ENCODE results near the gene NMNAT3.

Gene NMNAT3

DNA sequence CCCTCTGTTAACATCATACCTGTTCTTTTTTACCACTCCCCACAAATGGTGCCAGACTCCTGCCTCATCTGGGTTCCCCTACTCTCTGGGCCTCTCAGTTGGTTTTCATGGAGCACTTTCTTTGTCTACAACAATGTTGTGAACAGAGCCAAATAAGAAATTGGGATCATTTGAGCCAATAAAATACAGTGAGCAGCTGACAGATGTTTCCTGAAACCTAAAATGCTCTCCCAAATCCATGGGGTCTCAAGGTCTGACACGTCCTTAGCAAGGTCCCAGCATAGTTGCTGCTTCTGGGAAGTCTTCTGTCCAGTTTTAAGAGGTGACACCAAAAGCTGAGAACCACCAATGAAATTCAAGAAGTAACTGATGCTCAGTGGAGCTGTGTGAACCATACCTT lies 1.7 kb downstream of the NMNAT3 start:
- in situ Hi-C loops (cut with HindIII; ENCODE audit: low sequenced_read_pairs) = no loop called here

DNA sequence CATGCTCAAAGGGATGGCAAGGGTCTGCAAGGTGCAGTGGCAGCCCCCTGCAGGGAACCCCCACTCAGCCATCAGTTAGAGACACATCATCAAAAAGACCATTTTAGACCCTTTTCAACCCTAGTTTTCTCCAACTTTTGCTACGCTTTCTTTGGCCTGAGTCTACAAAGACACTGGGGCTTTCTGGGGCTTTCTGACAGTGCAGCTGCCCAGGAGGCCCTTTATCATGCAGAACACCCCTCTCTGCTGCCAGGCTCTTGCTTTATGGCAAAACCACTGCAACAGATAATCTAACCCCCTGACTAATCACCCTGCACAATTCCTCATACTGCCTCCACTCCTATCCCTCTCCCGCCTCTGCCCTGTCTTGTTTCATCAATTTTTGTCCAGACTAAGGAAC lies 2.4 kb downstream of the NMNAT3 start:
- in situ Hi-C loops (cut with HindIII; ENCODE audit: low sequenced_read_pairs) = no loop called here

DNA sequence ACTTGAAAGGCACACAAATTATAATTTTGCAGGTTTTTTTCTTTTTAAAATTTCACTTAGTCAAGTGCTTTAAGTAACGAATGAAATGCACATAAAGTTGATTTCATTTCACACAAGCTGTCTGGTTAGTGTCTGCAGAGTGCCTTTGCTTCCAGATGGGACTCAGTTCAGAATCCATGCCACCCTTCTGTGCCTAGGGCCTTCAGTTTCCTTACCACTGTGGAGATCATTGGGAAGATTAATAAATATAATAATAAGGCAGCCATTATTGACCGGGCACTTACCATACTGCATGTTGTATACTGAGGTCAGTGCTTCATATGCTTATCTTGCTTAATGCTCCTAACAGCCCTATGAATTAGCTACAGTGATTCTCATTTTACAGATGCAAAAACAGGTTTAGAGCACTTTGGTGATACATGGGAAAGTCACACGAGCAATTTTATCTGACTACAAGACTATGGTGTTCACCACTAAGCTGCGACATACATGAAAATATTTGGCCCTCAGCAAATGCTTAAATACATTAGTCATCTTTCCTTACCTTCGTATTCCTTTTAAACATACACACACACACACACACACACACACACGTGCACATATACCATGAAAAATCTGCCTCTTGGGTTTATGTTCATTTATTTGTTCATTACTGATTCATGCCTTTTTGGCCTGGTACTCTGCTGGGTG lies 3.1 kb downstream of the NMNAT3 start:
- in situ Hi-C loops (cut with HindIII; ENCODE audit: low sequenced_read_pairs) = no loop called here

DNA sequence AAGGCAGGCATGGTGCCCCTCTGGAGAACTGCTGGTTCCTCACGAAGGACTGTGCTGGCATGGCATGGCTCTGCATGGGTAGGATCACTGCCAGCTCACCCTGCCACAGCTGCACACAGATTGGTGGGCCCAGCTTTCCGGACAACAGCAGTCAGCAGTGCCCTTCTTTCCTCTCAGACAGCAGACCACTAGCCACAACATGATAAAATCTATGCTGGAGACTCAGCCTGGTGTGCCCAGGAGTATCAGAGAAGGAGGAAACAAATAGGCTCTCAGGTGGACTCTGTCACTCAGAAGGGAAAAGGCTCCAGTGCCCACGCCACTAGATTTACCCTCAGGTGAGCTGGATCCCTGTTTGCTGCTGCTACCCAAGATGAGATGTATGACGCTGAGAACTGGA lies 4.9 kb downstream of the NMNAT3 start:
- in situ Hi-C loops (cut with HindIII; ENCODE audit: low sequenced_read_pairs) = no loop called here

DNA sequence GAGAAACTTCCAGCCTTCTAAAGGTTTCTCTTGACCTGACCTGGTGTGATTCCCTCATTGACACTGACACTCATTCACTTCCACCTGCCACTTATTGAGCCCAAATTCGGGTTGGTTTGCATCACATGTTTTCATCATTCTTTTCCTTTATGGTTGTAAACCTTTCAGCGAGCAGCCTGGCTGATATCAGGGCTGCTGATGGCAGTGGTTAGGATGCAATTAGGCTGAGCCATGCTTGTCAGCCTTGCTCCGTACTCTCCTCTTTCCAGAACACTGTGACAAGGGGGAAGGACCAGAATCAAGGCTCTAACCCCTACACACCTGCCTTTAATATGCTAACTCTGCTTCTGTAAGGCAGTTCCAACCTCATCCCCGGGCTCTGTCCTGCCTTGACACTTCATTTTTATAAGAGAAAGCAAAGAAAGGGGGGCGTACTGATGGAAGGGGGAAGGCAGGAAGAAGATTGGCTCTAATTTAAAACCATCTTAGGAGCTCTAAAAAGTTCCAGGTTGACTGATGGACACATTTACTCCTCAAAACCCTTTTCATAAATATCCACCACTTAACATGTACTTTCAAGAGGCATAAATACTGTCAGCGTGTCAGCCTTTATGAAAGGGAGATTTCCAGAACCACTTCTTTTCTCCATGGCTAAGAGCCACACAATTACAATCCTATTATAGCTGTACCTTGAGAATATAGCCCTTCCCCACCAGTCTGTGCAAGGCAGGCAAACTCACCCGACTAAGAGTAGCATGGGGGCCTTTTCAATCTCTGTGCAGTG lies 5.7 kb downstream of the NMNAT3 start:
- in situ Hi-C loops (cut with HindIII; ENCODE audit: low sequenced_read_pairs) = no loop called here

DNA sequence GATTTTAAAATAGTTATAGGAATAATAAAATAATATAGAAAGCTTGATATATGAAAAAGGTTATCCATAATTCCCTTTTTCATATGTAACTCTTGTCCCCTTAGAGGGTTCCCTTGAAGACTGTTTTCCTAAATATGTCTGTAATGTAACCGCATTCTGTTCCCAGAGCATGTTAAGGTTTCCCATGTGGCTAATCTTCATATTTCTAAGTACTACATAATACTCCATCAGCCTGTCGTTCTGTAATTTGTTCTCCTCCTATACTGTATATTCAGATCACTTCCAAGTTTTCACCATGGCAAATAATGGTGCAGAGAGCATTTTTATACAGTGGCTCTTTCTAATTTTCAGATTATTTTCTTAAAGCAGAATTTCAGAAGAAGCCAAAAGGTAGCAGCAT lies 6.7 kb downstream of the NMNAT3 start:
- in situ Hi-C loops (cut with HindIII; ENCODE audit: low sequenced_read_pairs) = no loop called here

DNA sequence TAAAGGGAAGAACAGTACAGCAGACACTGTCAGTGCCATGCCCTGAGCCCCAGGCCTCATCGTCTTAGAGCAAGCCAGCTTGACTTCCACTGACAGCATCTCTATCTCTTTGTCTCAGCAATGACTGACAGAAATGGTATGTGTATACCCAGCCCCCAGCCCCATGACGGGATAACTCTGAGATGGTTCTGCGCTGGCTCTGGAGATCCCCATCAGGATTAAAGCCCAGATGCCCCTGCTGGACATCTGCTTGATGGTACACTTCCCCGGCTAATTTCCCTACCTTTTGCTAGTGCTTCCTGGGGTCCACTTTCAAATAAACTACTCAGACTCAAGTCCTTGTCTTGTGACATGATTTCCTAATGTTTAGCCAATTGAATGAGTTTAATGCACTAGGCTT lies 7.6 kb downstream of the NMNAT3 start:
- in situ Hi-C loops (cut with HindIII; ENCODE audit: low sequenced_read_pairs) = no loop called here

DNA sequence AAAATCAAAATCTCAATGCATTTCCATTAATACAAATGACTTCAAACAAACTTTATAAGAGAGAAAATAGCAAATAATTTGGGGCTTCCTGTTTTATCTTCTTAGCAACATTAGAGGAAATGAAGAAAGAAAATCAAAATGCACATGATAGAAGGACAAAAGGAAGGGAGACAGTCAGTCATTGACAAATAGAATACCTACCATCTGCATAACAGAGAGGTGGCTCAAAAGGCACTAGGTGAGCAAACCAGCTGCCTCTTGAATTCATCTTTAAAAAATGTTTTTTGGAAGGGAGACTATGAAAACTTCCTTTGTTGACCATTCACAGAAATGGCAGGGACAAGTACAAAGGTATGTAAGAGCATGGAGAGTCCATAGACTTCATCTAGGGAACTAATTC lies 9.4 kb downstream of the NMNAT3 start:
- in situ Hi-C loops (cut with HindIII; ENCODE audit: low sequenced_read_pairs) = no loop called here

DNA sequence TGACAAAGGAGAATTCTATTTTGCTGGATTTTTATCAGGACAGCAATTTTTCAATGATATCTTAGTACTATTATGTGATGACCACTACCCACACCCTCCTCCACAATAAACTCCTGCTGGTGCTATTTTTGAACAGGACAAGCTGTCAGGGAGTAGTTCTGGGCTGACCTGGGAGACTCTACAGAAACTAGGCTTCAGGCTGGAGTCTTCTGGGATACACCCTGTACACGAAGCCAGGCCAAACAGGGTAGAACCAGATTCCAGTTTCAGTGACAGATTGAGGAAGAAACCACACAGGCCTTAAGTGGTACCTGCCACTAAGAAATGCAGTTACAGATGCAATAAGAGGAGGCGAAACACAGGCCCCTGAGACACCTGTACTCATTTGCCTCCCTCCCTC lies 12.8 kb downstream of the NMNAT3 start:
- in situ Hi-C loops (cut with HindIII; ENCODE audit: low sequenced_read_pairs) = no loop called here

DNA sequence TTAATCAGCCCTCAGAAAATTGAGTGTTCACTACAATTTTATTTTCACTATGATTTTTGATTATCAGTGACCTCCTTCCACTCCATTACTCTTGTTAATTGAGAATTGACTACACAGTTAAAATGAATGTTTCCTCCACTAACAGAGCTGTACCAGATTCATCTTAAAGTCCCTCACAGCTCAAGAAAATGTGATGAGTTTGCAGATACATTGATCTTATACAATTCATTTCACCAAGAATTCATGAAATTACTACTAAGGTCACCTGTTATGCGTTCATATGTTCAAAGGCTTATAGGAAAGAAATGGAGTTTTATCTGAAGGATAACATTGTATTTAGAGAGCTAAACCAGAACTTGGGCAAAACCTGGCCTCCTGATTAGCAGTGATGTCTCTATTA lies 17.5 kb downstream of the NMNAT3 start:
- in situ Hi-C loops (cut with HindIII; ENCODE audit: low sequenced_read_pairs) = no loop called here

DNA sequence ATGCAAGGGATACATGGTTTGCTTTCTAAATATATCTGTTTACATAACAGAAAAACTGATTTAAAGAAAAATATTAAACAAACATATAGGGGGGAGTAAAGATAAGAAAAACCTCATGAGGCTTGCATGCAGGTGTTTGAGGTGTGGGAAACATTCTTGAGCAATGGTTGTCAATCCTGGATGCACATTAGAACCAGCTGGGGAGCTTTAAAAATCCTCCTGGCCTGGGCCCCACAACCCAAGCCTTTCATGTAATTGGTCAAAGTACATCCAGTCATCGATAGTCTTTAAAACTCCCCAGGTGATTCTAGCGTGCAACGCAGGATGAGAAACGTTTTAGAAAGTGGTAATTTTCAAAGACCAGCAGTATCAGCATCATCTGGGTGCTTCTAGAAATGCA lies 18.3 kb downstream of the NMNAT3 start:
- in situ Hi-C loops (cut with HindIII; ENCODE audit: low sequenced_read_pairs) = no loop called here

DNA sequence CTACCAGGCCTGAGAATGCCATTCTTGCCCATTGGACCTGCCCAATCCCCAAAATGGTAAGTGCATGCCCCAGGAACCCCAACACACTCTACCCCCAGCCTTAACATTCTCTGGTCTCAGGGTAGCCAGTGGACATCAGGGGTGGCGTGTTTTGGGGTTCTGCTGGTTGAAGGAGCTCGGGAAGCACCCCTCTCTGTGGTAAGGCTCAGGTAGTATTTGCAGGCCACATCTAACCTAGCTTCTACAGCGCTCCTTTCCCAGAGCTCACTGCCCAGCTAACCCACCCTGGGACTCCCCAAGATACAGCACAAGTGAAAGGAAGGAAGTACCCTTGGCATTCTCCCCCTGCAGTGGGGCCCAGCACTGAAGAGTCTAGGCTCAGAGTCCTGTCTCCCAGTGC lies 19.8 kb downstream of the NMNAT3 start:
- in situ Hi-C loops (cut with HindIII; ENCODE audit: low sequenced_read_pairs) = no loop called here

DNA sequence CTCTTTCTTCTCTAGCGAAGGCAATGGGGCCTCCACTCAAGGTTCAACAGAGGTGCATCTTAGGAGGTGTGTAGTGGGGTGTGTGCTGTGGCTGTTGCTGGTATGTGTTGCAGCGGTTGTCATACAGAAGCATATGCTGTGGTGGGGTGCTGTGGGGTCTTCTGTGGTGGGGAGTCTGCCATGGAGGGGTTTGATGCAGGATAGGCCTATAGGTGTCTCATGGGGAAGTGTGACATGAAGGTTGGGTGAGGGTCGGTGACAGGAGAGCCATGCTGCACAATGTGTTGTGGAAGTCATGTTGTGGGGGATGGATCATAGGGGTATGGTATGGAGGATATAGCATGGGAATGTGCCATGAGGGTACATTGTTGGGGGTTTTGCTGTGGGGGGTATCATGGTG lies 20.3 kb downstream of the NMNAT3 start:
- in situ Hi-C loops (cut with HindIII; ENCODE audit: low sequenced_read_pairs) = no loop called here

DNA sequence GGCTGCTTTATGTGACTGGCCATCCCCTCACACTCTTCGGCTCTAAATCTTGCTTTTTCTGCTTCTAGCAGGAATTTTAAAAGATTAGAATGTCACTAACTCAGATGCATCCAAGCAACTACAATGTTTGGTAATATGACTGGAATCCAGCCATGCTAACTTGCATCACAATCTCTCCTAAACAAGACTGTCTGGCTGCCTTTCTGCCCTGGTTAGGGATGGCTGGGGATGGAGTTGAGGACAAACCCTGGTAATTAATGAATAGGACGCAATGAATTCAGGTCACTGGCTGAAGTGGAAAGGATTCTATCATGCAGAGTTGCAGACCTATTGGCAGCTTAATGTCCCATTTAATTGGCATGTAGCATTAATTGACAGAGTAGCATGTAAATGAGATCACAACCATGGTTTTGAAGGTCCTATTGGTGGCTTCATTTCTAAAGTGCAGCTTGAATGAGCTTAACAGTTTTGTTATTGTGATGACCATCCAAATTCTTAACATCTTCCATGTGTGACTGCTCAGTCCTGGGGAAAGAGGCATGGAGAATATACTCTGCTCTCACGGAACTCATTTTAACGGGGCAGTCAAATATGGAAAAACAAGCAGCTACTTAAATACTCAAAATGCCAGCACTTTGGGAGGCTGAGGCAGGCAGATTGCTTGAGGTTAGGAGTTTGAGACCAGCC lies 21.7 kb downstream of the NMNAT3 start:
- in situ Hi-C loops (cut with HindIII; ENCODE audit: low sequenced_read_pairs) = no loop called here

DNA sequence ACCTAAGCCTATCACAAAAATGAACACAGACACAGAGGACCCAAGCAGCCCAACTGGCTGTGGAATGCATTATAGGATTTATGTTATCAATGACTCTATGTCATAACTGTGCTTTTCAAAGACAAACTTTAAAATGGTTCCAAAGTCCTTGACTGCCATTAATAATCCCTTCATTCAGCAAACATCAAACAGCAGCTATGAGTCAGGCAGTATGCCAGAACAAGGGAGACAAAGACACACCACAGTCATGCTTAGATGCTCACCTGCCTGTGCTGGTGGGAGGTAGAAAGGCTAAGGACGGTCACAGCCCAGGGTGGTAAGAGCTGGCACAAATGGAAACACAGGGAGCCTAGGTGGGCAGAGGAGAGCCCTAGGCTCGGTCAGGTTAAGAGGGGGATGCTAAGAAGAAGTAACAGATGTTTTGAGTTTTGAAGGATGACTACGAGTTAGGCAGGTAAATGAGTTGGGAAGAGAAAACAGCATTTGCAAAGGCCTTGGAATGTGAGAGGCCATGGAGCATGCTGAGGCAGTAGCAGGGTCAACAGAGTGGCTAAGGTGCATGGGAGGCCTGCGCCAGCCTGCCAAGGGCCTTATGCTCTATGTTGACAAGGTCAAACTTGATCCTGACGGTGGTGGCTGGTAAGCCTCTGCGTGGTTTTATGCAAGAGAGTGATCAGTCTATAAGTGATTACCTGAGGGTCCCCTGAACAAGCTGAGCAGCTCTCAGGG lies 23.0 kb downstream of the NMNAT3 start:
- in situ Hi-C loops (cut with HindIII; ENCODE audit: low sequenced_read_pairs) = no loop called here

DNA sequence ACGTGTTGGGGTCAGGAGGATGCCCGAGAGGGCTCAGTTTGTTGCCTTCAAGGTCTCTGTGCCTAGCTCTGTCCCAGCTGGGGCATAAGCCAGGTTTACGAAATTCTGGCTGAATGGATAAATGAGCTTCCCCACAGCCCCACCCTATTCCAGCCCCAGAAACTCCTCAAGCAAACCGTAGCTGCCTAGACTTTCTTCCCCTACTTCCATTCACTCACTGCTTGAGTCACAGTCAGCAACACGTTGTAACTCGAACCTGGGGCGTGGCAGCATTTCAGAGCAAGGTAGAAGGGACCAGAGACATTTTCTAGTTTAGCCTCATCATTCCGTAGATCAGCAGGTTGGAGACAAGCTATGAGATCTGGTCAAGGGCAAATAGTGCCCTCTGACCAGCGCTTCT lies 24.2 kb downstream of the NMNAT3 start:
- in situ Hi-C loops (cut with HindIII; ENCODE audit: low sequenced_read_pairs) = no loop called here

DNA sequence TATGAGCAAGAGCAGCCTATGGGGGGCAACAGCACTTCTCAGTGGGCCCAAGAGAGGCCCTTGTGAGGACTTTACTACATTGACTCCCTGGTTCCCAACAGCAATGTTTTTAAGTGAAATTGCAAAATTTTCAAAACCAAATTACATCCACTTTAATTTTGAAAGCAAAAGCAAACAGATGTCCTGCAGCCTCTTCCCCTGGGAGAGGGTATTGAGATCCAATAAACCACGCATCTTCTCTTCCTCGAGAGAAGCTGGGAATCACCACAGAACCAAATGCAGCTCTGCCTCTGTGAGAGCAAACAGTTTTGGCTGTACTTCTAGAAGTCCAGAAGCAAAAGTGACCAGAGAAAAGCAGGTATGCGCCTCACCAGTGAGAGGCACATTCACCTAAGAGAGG lies 25.2 kb downstream of the NMNAT3 start:
- in situ Hi-C loops (cut with HindIII; ENCODE audit: low sequenced_read_pairs) = no loop called here

DNA sequence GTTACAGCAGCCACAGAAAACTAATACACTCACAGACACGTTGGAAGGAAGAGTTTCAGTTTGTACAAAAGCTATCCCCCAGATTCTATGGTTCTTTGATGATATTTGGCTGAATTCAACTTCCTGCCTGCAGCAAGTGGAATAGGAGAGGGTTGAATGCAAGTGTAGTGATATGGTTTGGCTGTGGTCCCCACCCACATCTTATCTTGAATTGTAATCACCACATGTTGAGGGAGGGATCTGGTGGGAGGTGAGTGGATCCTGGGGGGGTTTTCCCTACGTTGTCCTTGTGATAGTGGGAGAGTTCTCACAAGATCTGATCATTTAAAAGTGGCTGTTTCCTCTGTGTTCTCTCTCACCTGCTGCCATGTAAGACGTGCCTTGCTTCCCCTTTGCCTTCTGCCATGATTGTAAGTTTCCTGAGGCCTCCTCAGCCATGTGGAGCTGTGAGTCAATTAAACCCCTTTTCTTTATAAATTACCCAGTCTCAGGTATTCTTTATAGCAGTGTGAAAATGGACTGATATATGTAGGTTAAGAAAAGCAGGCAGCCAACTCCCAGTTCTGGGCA lies 29.8 kb downstream of the NMNAT3 start:
- in situ Hi-C loops (cut with HindIII; ENCODE audit: low sequenced_read_pairs) = no loop called here

DNA sequence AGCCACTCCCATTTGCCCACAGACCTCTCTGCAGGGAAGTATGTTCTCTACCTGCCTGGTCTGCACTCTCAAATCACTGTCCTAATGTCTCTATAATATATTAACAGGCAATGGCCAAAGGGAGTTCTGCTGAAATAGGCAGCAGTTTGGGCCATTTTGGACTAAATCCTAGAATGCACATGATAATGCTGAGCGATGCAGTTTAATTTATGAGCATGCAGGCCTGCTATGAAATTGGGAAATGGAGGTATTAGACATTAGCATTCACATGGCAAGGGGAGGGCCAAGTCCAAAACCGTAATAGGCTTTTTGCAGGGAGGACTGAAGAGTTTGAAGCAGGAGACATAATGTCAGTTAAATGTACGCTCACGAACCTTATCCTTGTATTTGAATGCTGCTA lies 31.3 kb downstream of the NMNAT3 start:
- in situ Hi-C loops (cut with HindIII; ENCODE audit: low sequenced_read_pairs) = no loop called here

DNA sequence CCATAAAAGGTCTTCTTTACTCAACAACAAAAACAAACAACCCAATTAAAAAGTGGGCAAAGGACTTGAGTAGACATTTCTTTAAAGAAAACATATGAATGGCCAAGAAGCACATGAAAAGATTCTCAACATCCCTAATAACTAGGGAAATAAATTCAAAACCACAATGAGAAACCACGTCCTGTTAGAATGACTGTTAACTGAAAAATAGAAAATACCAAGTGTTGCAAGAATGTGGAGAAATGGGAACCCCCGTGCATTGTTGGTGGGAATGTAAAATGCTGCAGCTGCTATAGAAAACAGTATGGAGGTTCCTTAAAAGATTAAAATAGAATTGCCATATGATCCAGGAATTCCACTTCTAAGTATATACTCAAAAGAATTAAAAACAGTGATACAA lies 34.8 kb downstream of the NMNAT3 start:
- in situ Hi-C loops (cut with HindIII; ENCODE audit: low sequenced_read_pairs) = no loop called here

DNA sequence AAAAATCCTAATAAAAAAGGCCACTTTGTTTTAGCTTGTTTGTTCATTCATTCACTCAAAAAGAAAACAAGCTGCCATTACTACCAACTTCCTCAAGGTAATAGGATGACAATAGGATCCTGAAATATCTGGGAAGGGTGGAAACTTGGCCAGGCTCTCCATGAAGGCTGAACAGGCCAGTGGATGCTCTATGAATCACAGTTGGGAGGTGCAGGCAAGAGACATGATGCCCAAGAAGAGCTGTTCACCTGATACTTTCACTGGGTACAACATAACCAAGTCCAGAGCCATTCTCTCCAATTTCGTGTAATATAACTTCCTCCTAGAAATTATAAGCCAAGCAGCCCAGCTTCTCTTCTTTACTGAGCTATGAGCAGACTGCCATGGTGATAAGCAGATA lies 37.3 kb downstream of the NMNAT3 start:
- in situ Hi-C loops (cut with HindIII; ENCODE audit: low sequenced_read_pairs) = no loop called here

All from endothelial cell of hepatic sinusoid (primary cell).